ENCODE data around the gene VTI1A.

- TF ChIP-seq CTCF (IDR thresholded peaks at IDR 0.05; ENCODE audit: low read length) (no peak), EZH2phosphoT487 (IDR thresholded peaks at IDR 0.05; ENCODE audit: low read length) (no peak), EZH2 (optimal IDR thresholded peaks at IDR 0.05; ENCODE audit: low read depth, low read length) (no peak)
Measured at GRCh38 chr10:112716076-112716475, 269.1 kb downstream of the VTI1A start.
